Measurements from ENCODE around the gene NIN.

- no peak for TF ChIP-seq EZH2 (IDR thresholded peaks at IDR 0.05)
- TF ChIP-seq POLR2AphosphoS5 (IDR thresholded peaks at IDR 0.05; ENCODE audit: borderline replicate concordance, low read depth, low read length): no peak
Measured at GRCh38 chr14:50871914-50872732, 41.2 kb upstream of the NIN start, which contains the start of gene ABHD12B.
